Measurements from ENCODE around the gene PACRG. TPM values are rescaled to one million over a fixed set of nuclear protein-coding genes. Genes with fewer than 3 reads are reported as not detected.

The PACRG gene
- total and polyA plus RNA-seq, 2 of the 8 experiments (the other 6 are each of a cell fraction or from before 2014, with no cell fraction given) = 0.44 to 0.54 TPM

- H2AFZ ChIP-seq (ENCODE audit: low read length) = no peak overlapping the region
- 0 out of 4 replicates have a peak, but pooled peaks cover 0 to 3% of the 10 kb centered on the region in 2 experiments for H3K9me3 ChIP-seq (ENCODE audit: insufficient read depth in 2 of 2, low read depth in 1 of 2, low read length in 1 of 2)
- no peaks in the 10 kb centered on the region for H3K79me1 ChIP-seq (ENCODE audit: low read depth, low read length)
- no peaks in the 10 kb centered on the region for H3K79me2 ChIP-seq (ENCODE audit: control insufficient read depth in 1 of 2, insufficient read depth in 2 of 2, low read length in 2 of 2)
- H4K91ac ChIP-seq (replicated peaks; ENCODE audit: insufficient read length, low read length) = no peak overlapping the region
- H2AK5ac ChIP-seq (ENCODE audit: low read depth, low read length) = no peak overlapping the region
- H3K56ac ChIP-seq (replicated peaks; ENCODE audit: insufficient read length, low read depth, low read length) = no peak overlapping the region
- no peaks in the 10 kb centered on the region for H4K20me1 ChIP-seq (replicated peaks in 1 of 2; ENCODE audit: control insufficient read depth in 1 of 2, insufficient read depth in 2 of 2, low read length in 2 of 2)
- no peak overlapping the region for H3K18ac ChIP-seq (ENCODE audit: extremely low read depth, low read length)
- no peak overlapping the region for H3K9ac ChIP-seq (replicated peaks in 1 of 4; ENCODE audit: extremely low read depth in 1 of 4, low read depth in 3 of 4, low read length in 3 of 4)
- H3K23me2 ChIP-seq (ENCODE audit: low read depth, low read length) = no peaks in the 10 kb centered on the region; the same call in 1 of the 2 replicates
- no peak overlapping the region for H3K4me3 ChIP-seq (ENCODE audit: extremely low read depth in 1 of 4, insufficient read depth in 2 of 4, low read depth in 3 of 4, low read length in 4 of 4)
- no peaks in the 10 kb centered on the region for H3K27me3 ChIP-seq (replicated peaks in 1 of 4; ENCODE audit: control insufficient read depth in 3 of 4, extremely low read depth in 1 of 4, insufficient read depth in 3 of 4, low read length in 3 of 4)
- H3K4ac ChIP-seq (replicated peaks; ENCODE audit: insufficient read length, low read depth, low read length) = no peak overlapping the region
- H3K4me2 ChIP-seq (ENCODE audit: insufficient read depth in 1 of 2, low read depth in 2 of 2, low read length in 2 of 2) = no peak overlapping the region
- FAIRE-seq = no peak
- H2BK12ac ChIP-seq (ENCODE audit: low read depth, low read length) = no peak overlapping the region
- no peak overlapping the region for H2BK15ac ChIP-seq (ENCODE audit: low read length)
- ChIA-PET CTCF (ENCODE audit: partially characterized antibody) (no interaction called here), POLR2A (ENCODE audit: partially characterized antibody) (no interaction called here)
- no peak overlapping the region for H3K27ac ChIP-seq (ENCODE audit: low read depth, low read length)
- H3K36me3 ChIP-seq (ENCODE audit: control insufficient read depth in 2 of 4, insufficient read depth in 4 of 4, low read length in 3 of 4) = no peaks in the 10 kb centered on the region
- no peaks in the 10 kb centered on the region for H3K4me1 ChIP-seq (replicated peaks in 1 of 4; ENCODE audit: control insufficient read depth in 3 of 4, insufficient read depth in 4 of 4, low read length in 3 of 4)
- H4K8ac ChIP-seq (ENCODE audit: extremely low read depth, insufficient read depth, low read length) = no peak overlapping the region
- no peak overlapping the region for H2BK20ac ChIP-seq (ENCODE audit: low read length)
- H2BK120ac ChIP-seq (replicated peaks; ENCODE audit: low read depth, low read length) = no peak overlapping the region
- H4K5ac ChIP-seq (ENCODE audit: insufficient read length, low read depth, low read length) = no peak overlapping the region
- no peak for DNase-seq (ENCODE audit: low read depth in 1 of 2, low spot score in 2 of 2)
- WGBS, 2 experiments (ENCODE audit: extremely low coverage in 1 of 2, insufficient coverage in 1 of 2, insufficient read length in 1 of 2, insufficient replicate concordance in 2 of 2, low coverage in 1 of 2, low lambda C conversion rate in 2 of 2, missing lambda C conversion rate in 1 of 2) = 91% methylated on average over 4 of the region's 4 CpGs; no CpG with 5 or more reads in 1 of the 2 experiments
- no peak overlapping the region for H3K23ac ChIP-seq (ENCODE audit: insufficient read length)
- no peak overlapping the region for H3K14ac ChIP-seq (ENCODE audit: insufficient read length)
- no peak overlapping the region for H2BK5ac ChIP-seq (ENCODE audit: low read depth, low read length)
- TF ChIP-seq SUZ12 (IDR thresholded peaks at IDR 0.05; ENCODE audit: low read length) = no peak
Measured at GRCh38 chr6:162680871-162681270, 46.9 kb upstream of the PACRG start.
